HG03432 (cell line): ENCODE results near the gene PAX5.

Source experiments
- ATAC-seq: cut with Tn5 transposase; IDR thresholded peaks from one replicate; pipeline ENCODE4 v1.9.1; 2021; ENCODE audit warnings: mild to moderate bottlenecking, moderate library complexity; ENCODE audit not compliant: unreplicated experiment

PAX5 gene

DNA sequence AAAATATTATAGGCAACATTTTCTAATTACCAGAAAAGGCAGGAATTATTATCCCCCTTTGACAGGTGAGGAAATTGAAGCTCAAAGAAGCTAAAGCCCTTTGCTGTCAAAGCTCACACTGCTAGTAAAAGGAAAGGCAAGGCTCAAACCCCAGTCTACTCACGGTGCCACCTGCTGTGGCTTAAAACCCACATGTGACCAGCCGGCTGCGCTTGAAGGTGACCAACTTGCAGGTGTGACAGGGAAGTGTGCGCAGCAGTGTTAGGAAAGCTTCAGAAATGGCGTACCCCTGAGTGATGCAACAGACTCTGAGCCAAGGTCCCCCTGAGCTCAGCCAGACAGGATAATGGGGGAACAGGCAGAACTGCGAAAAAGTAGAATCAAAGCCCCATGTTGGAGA lies 45.2 kb downstream of the PAX5 start:
- ATAC-seq = no peak

DNA sequence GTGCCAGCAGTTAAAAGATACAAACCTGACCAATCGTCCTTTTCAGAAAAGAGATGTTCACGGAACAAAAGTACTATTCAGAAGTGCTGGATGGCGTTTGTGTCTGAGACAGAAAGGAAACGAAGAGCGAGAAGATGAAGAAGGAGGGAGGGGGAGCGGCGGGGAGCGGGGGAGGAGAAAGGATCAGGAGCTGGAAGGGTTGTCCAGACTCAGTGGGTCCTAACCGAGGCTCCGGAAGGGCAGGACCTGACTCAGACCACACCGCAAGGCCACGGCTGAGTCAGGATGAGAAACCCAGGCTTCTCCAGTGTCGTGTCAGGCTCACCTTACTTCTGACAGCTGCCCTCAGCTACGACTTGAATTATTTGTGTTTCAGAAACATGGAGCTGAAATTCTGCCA lies 46.2 kb downstream of the PAX5 start:
- ATAC-seq = no peak

DNA sequence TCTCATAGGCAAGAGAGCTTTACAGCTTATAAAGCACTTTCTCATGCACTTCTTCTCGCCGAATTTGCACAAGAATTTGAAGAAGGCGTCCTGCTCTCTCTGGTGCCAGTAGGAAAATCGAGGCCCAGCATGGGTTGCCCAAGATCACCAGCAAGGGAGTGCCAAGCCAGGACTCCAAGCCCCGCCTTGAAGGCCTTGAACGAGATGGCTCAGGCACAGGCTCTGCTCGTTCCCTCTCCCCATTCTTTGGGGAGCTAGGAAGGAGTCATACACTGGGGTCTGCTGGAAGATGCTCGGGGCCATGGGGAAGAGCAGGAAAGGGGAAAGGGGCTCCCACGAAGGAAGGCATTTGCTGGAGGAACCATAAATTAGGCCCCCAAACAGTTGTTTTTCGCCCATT lies 46.7 kb downstream of the PAX5 start:
- no peak for ATAC-seq

DNA sequence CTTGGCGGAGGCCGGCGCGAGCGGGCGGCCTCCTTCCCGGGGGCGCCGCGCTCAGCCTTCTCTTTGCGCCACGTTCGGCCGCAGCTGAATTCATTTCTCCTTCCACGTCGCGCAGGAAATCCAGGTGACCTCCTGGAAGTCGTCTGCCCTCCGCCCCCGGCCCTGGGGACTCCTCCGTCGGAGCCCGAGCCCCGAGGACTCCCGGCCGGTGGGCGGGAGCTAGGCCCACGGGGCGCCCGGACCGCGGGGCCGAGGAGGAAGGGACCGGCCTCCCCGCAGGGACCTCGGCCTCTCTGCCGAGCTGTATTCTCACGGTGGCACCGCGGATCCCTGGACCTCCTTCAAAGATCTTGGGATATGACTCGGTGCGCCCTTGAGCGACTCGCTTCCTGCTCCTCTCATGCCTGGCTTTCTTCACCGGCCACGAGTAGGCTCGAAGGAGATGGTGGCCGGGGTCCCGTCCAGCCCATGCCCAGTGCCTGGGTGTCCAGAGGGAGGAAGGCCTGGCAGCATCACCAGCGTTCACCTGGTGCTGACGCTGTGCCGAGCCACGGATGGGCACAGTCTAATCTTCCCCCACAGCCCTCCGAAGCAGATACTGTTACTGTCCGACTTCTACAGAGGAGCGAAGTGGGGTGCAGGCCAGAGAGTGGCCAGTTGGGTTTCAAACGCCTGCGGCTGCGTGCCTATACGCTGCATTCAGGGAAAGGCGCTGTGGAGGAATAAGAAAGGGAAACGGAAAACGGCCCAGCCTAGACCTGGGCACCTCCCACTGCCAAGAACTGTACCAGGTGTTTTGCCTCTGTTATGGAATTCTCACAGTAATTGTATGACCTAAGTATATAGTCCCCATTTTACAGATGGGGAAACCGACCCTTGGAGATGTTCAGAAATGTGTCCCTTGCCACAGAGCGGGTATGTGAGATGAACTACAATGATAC lies 47.3 kb downstream of the PAX5 start:
- no peak for ATAC-seq

DNA sequence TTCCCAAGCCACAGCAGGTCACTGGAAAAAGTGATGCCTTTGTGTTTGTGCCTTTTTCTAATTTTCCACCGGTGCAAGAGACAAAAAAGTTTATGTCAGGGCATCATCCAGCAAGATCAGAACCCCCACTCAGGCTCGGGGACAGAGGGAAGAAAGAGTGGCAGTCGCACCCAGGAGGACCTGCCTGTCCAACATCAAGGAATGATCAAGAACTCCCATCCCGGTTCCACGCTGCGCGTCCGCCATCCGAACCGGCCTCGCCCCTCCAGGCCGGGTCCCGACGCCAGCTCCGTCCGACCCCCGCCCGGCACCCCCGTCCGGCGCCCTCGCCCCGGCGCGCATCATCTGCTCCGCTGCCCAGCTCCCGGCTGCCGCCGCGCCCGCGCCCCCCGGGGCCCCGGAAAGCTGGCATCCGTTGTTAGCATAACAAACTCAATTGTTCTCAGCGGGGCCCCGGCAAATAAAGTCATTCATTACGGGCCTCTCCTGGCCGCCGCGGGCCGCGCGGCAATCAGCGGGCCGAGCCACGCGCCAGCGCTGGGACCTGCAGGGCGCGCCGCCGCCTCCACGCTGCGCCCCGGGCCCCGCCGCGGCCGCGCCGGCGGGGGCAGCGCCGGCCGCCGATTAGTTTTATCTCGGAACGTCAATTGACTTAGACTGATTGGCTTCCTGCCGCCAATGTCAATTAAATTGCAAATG lies 48.1 kb downstream of the PAX5 start:
- ATAC-seq = no peak

DNA sequence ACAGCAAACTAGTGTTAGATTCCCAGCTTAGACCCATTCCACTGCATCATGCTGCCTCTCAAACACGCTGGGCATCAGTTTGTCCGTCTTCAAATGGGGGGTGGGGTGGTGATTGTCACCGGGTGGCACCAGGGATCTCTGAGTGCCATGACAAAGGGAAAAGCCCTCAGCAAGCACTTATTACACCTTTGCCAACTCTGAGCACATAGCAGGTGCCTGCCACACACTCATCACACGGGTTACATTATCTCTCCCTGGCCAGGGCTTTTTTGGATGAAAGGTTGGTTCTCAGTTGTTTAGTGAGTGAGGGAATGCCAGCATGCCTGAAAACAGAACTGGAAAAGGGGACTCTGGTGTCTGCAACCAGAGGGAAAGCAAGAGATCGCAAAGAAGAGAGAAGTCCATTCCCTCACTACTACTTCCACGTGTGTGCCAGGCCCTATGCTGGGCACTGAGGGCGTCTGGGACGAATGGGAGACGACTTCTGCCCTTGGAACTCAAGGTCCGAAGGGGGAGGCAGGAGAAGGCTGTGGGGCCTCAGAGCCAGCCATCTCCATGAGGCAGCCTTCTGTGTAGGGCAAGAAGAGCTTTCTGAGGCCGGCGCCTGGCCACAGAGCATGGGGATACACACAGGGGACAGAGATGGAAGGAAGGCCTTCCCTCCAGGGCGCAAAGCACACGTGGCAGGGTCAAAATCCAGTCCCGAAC lies 48.9 kb downstream of the PAX5 start:
- ATAC-seq = no peak

DNA sequence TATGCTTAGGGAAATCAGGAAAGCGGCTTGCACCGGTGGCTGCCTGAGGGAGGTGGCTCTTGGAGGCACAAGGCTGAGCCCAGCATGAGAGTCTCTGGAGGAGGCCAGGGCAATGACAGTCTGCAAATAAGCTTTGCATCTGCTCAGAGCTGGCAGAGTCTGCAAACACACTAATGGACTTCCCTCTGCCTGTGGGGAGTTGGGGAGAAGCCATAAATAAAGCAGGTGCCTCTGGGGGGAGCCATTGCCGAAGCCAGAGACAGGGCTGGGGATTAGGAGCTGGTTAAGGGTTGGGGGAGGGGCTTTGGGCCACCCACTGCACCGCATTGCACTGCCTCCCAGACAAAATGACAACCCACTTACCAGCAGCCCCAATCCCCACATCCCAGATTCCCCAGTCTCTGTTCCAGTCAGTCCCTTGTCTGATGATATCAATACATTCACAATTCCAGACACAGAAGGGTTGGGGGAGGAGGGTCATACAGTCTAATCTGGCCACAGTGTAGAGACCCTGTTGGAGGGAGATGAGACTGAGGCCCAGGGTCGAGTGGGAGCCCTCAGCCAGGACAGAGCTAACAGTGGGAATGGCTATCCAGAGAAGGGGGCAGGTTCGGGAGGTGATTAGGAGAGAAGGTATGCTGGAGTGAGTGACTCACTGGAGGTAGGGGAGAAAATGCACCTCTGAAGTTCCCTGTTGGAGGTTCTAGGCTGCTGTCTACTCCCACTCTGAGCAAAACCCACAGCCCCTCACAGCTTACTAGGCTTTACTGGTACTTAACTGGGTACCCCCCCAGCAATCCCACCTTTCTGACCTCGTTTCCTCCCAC lies 53.7 kb downstream of the PAX5 start:
- ATAC-seq = no peak

DNA sequence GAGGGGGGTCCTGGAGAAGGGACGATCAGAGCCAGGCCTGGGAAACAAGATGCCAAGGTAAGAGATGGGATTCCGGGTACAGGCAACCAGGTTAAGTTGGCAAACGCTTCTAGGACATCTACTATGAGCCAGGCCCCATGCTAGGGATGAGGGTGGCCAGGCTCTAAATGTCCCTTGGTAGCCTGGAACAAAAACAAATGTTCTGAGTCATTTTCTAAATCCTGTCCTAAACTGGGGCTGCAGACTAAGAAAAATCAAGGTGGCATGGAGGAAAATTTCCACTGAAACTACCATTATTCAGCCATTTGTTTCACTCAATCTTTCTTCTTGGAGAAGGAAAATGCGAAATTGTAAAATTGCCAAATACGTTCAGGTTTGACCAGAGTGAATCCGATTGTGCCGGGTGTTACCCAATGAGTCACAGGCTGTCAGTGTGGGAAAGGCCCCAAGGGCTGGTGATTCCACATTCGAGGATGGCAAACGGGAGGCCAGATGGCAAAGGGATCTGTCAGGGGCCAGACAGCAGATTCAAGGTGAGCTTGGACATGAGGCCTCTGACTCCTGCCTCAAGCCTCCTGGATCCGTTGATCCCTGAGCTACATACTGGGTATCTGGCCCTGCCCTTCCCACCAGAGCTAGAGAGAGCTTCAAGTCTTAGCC lies 57.6 kb downstream of the PAX5 start:
- no peak for ATAC-seq

DNA sequence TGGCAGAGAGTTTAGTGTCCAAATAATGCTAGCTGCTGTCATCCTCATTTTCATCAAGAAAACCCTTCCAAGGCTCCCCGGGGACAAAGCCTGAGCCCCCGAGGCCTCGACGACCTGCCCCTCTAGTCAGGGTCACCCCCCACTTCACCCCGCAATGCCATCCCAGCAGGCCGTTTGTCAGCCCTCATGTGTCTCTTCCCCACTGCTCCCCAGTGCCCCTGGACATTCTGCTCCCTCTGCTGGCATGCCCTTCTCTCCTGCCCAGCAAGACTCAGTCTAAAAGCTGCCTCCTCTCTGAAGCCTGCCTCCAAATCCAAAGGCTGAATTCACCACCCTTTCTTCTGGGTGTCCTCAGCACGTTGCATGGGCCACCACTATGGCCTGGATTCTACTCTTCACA lies 59.3 kb downstream of the PAX5 start:
- ATAC-seq = no peak

DNA sequence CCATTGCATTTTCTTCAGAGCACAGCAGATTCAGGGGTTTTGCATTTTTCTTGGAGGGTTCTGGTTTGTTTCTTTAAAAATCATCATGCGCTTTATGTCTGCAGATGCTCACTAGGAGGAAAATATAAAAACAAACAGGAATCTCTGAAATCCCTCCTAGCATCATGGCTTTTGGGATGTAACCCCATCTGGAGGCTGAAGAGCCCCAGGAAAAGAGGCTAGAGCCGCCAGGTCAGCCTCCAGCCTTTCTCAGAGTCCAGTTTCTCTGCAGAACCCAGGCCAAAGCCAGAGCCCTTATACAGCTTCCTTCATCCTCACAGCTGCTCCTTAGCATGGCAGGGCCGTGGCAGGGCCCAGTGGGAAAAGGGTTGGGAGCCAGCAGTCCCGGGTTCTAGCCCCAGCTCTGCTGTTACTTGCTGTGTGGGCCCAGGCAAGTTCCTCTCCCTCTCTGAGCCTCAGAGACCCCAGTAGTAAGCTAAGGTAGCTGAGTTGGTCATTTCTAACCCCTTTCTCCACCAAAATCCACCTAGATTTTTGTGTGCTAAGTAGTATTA lies 62.1 kb downstream of the PAX5 start:
- no peak for ATAC-seq

DNA sequence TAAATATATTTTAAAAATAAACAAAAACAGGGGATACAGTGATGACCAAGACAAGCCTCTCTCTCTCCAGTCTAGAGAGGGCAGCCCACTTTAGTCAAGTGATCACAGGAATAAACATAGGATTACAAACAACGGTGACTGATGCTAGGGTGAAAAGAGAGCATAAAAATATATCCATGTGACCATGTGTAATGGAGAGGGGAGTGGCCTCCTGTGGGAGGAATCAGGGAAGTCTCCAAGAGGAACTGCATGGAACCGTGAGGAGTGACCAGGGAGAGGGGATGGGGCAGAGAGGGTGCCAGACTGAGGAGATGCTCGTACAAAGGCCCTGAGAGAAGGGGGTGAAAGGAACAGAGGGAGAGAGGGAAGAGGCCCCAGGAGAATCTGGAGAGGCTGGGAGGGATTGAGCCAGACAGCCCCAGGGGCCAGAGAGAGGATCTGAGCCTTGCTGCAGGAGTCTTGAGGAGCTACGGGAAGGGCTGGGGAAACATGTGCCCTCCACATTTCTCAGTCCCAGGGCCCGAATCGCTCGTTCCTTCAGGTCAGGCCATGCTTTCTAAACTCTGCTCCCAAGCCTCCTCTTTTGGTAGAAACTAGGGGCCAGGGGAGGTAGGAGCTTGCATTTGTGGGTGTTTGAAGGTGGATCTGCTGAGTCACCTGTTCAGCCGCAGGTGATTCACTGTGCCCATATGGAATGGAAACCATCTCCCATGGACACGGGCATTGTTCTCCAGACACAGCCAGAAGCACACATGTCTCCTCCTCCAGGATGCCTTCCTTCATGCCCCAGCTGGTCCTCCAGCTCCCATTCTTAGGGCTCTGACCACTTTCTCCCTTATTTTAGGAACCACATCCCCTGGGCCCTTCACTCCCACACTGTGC lies 63.8 kb downstream of the PAX5 start:
- no peak for ATAC-seq

DNA sequence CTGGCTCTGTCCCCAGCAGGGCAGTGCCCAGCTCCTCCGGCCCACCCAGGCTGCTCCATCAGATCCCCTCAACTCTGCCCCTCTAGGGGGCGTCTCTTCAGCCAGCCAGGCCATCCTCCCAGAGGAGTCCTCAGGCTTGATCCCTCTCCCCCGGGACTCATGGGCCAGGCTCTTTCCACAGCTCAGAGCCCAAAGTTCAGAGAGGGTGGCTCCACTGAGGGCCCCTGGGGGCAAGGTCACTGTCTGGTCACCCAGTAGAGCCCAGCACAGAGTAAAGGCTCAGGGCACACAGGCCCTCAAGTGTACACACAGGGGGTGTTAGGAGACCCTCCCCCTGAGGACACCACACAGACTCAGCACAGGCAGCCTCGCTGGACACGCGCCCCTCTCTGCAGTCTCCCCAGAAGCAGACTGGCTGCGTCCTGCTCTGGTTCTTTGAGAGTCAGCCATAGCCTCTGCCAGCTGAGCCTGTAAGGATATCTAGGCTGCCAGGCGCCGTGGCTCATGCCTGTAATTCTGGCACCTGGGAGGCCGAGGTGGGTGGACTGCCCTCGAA lies 64.8 kb downstream of the PAX5 start:
- no peak for ATAC-seq

DNA sequence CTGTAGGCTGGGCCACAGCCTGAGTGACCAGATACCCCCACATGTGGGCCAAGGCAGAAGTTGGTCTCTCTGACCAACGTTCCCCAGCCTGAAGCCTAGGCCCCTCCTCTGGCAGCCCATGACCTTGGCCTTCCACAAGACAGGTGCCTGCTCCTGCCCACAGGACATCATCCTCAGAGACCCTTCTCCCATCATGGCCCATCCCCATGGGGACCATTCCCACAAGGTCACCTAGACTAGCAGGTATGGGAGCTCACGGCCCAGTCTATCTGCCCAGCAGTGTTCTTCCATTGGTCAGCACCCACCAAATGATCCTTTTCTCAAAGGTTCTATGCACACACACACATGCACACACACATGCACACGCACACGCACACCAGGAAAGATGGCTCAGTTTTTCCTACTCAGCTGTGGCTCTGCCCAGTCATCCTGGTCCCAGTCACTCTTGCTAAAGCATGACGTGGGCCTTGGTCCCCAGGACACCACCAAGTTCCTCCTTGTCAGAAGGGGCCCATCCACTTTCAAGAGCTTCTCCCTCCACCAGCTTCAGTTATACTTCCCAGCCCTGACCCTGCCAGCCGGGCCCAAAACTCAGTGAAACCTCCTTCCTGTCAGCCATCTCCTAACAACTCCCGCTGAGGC lies 65.4 kb downstream of the PAX5 start:
- no peak for ATAC-seq

DNA sequence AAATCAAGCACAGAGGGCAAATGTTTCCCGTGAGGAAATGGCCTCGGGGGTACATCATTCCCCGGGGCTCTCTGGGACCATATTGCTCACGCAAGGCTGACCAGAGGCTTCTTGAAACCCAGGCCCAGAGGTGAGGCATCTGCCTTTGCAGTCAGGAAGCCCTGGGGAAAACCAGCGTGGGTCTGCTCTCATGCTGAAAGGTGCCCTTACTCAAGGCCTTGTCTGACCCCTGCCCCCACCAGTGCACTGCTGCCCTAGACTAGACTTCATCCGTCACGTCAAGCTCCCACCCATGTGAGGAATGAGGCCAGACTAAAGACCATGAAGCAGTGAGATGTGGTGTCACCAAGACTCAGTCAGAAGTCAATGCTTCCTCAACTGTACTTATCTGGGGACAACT lies 66.1 kb downstream of the PAX5 start:
- ATAC-seq = no peak

DNA sequence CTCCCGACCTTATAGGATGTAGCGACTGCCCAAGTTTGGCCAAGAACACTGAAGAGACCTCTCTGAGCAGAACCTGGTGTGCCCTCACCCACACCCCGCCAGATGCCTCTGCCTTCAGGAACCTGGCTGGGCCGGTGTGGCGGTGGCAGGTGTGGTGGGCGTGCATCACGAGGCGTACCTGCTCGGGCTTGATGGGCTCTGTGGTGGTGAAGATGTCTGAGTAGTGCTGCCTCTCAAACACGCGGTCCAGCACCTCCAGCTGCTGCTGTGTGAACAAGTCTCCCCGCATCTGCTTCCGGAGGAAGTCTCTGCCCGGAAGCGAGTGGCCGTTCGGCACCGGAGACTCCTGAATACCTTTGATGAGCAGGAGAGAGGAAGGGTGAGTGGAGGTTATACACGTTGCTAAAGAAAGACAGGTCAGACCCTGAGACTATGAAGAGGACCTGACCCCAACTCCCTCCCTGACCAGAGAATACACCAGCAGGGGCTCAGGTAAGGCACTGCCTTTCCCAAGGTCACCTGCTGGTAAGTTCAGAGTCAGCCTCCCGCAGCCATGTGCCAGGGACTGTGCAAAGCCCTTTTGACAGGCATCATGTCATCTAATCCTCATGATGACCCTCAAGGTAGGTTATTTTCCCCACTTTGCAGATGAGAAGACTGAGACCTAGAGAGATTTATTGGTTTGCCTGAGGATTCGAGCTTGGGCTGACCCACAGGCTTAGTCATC lies 67.5 kb downstream of the PAX5 start:
- no peak for ATAC-seq

DNA sequence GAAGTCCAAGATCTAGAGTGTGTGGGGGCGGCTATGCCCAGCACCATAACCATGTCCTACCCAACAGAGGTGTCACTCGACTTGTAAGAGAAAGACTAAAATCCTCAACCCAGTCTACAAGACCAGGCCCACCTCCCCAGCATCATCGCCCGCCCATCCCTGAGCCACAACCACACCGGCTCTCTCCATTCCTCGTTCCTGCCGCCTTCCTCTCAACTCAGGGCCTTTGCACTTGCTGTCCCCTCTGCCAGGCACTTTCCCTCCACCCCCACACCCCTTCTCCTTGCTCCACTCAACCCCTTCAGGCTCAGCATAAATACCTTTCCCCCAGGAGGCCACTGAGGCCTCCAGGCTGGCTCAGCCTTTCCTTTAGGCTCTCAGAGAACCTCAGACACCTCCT lies 69.3 kb downstream of the PAX5 start:
- ATAC-seq = no peak

DNA sequence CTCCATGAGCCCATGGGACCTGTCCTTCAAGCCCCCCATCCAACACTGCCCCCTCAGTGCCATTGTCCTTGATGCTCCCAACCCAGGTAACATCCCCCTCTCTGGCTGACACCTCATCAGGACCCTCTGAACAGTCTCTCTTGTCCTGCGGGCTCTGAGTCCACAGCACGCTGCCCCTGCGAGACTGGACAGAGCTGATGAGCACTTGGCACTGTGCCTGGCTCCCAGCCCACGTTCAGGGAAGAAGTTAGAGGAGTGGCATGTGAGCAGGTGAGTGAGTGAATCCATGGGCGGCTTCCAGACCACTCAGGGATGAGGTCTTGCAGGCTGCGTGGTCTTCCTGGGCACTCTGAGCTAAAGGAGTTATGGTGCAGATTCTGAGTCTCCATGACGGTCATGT lies 70.7 kb downstream of the PAX5 start:
- ATAC-seq = no peak

DNA sequence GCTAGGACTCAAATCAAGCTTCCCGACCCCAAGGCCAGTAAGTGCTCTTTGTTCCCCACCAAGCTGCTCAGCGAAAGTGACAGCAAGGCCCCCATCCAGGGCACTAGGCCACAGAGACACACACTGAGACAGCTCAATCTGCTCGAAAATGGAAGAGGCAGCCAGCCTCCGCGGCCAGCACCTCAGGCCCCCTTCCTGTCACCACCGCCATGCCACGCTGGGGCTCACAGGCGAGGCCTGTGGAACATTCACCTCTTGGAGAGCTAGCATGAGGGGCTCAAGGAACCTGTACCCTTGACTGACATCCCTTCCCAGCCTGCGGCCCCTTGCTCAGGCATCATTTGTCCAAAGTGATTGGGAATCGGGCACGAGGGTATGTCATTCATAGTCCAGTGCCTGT lies 71.4 kb downstream of the PAX5 start:
- ATAC-seq = no peak
